ENCODE results near the gene TCF19.

Gene TCF19

GRCh38 chr6:31210741-31211532 lies 52.5 kb downstream of the TCF19 start:
- ChIA-PET CTCF (interaction anchor here (0.6 to 0.7 kb wide), 3 partner anchors 20 to 1108 kb away, joined by 3 to 4 read pairs (median 3); no protein-coding TSS in a partner anchor), POLR2A (ENCODE audit: low non-redundant PET) (no interaction called here)
- no peak for DNase-seq (ENCODE audit: low spot score)
- TF ChIP-seq CTCF (conservative IDR thresholded peaks at IDR 0.05; ENCODE audit: low read depth): no peak
- H3K27ac ChIP-seq: no peak overlapping the region

Measured in RWPE1 (cell line).